Body of pancreas (tissue), 4 donors: ENCODE measurements around the gene CA5B.

ENCODE experiments used
- POLR2A ChIP-seq, 3 donors: fragments of 450-650 bp; IDR thresholded peaks; one replicate each; pipeline ENCODE4 v1.6.1; 2016; ENCODE audit warnings: antibody characterized with exemption in 3 of 3, mild to moderate bottlenecking in 2 of 3
- TF ChIP-seq, protein P1 (sequence below), 7 experiments: fragments of 450-650 bp in 4 of 7; fragments of 200-600 bp in 3 of 7; sonication (generic) in 3 of 7; IDR thresholded peaks; one replicate each; pipeline ENCODE4 v1.5.1; 2016 to 2019; ENCODE audit warnings: antibody characterized with exemption in 7 of 7

DNA sequence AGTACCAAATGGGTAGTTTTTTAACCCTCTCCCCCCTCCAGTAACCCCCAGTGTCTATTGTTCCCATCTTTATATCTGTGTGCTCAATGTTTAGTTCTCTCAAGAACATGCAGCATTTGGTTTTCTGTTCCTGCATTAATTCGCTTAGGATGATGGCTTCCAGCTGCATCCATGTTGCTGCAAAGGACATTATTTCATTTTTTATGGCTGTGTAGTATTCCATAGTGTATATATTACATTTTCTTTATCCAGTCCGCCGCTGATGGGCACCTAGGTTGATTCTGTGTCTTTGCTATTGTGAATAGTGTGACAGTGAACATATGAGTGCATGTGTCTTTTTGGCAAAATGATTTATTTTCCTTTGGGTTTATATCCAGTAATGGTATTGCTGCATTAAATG lies 41.6 kb upstream of the CA5B start:
- TF ChIP-seq, protein P1, sequence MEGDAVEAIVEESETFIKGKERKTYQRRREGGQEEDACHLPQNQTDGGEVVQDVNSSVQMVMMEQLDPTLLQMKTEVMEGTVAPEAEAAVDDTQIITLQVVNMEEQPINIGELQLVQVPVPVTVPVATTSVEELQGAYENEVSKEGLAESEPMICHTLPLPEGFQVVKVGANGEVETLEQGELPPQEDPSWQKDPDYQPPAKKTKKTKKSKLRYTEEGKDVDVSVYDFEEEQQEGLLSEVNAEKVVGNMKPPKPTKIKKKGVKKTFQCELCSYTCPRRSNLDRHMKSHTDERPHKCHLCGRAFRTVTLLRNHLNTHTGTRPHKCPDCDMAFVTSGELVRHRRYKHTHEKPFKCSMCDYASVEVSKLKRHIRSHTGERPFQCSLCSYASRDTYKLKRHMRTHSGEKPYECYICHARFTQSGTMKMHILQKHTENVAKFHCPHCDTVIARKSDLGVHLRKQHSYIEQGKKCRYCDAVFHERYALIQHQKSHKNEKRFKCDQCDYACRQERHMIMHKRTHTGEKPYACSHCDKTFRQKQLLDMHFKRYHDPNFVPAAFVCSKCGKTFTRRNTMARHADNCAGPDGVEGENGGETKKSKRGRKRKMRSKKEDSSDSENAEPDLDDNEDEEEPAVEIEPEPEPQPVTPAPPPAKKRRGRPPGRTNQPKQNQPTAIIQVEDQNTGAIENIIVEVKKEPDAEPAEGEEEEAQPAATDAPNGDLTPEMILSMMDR (IDR thresholded peaks at IDR 0.05), result no peak
- no peak for TF ChIP-seq POLR2A (IDR thresholded peaks at IDR 0.05)
